GM12878 (cell line): ENCODE results near the gene SERINC5.

Experiments used
- ATF2 ChIP-seq: IDR thresholded peaks from 2 replicates; pipeline ENCODE4 v1.6.1; 2012; ENCODE audit warnings: low read length, inconsistent platforms
- CHD2 ChIP-seq: IDR thresholded peaks from 2 replicates; pipeline ENCODE4 v1.6.1; 2011; ENCODE audit warnings: low read depth, low read length, improper control_type of control experiment, borderline replicate concordance
- CTCF ChIP-seq, 3 experiments: IDR thresholded peaks in 2 of 3; conservative IDR thresholded peaks in 1 of 3; 2 replicates each; pipeline ENCODE4 v1.5.1; 2011; ENCODE audit warnings: low read depth in 3 of 3, low read length in 3 of 3, mild to moderate bottlenecking in 3 of 3, control low read depth in 2 of 3, moderate library complexity in 2 of 3, inconsistent platforms in 1 of 3, mixed read lengths in 1 of 3; ENCODE audit not compliant: control insufficient read depth in 2 of 3, insufficient read depth in 1 of 3; ENCODE audit errors: extremely low read depth in 1 of 3
- EZH2 ChIP-seq: IDR thresholded peaks from 2 replicates; pipeline ENCODE4 v1.6.1; 2012; ENCODE audit warnings: low read depth, mild to moderate bottlenecking, control low read depth, inconsistent platforms, low read length, borderline replicate concordance; ENCODE audit not compliant: control insufficient read depth
- IKZF1 ChIP-seq: fragments of 450-650 bp; conservative IDR thresholded peaks from 2 replicates; pipeline ENCODE4 v1.6.1; 2017; ENCODE audit warnings: antibody characterized with exemption, mild to moderate bottlenecking
- MAX ChIP-seq: IDR thresholded peaks from 2 replicates; pipeline ENCODE4 v1.6.1; 2012; ENCODE audit warnings: low read depth, low read length, improper control_type of control experiment
- POLR2AphosphoS5 ChIP-seq: IDR thresholded peaks from 2 replicates; pipeline ENCODE4 v1.6.1; 2011; ENCODE audit warnings: mild to moderate bottlenecking, low read length, inconsistent platforms
- POU2F2 ChIP-seq: IDR thresholded peaks from 3 replicates; pipeline ENCODE4 v1.6.1; 2011; ENCODE audit warnings: low read depth, mild to moderate bottlenecking, low read length, borderline replicate concordance
- SMARCA5 ChIP-seq: fragments of 450-650 bp; IDR thresholded peaks from 2 replicates; pipeline ENCODE4 v1.6.1; 2017; ENCODE audit warnings: mild to moderate bottlenecking
- SP1 ChIP-seq: IDR thresholded peaks from one replicate; pipeline ENCODE4 v1.6.1; 2011; ENCODE audit warnings: low read depth, low read length

- TF ChIP-seq SMARCA5, result no peak
- no peak for TF ChIP-seq CTCF (IDR thresholded peaks at IDR 0.05 in 2 of 3, conservative IDR thresholded peaks at IDR 0.05 in 1 of 3; ENCODE audit: control insufficient read depth in 2 of 3, extremely low read depth in 1 of 3, insufficient read depth in 1 of 3, low read depth in 3 of 3, low read length in 3 of 3)
- no peak for TF ChIP-seq POLR2AphosphoS5
- TF ChIP-seq CHD2, result no peak
- TF ChIP-seq ATF2, result no peak
- TF ChIP-seq EZH2, result no peak
- no peak for TF ChIP-seq IKZF1
- TF ChIP-seq POU2F2, result no peak
- no peak for TF ChIP-seq MAX
- TF ChIP-seq SP1, result no peak
Measured at GRCh38 chr5:80149161-80149609, 106.7 kb downstream of the SERINC5 start.
